ENCODE measurements around the gene PXDN.

PXDN gene

GRCh38 chr2:1590596-1591460, 153.5 kb downstream of the PXDN start:
- no peak for DNase-seq
- Mint-ChIP-seq H3K4me1 (peaks cover 3% of the 10 kb centered on the region), H3K27me3 (peaks cover 15% of the 10 kb centered on the region), H3K27ac (no peak overlapping the region), H3K4me3 (no peak overlapping the region), H3K9me3 (no peaks in the 10 kb centered on the region), H3K36me3 (ENCODE audit: low read depth) (no peaks in the 10 kb centered on the region)
- ATAC-seq, result no peak

- Mint-ChIP-seq H3K36me3 (ENCODE audit: low read depth) (no peaks in the 10 kb centered on the region), H3K27me3 (peaks cover 15% of the 10 kb centered on the region), H3K27ac (no peak overlapping the region), H3K9me3 (no peaks in the 10 kb centered on the region), H3K4me3 (no peak overlapping the region), H3K4me1 (peaks cover 2% of the 10 kb centered on the region)
- DNase-seq (no peak), ATAC-seq (no peak)
Observed at GRCh38 chr2:1588978-1589621, 155.2 kb downstream of the PXDN start.

GRCh38 chr2:1588051-1588977, 156.0 kb downstream of the PXDN start:
- Mint-ChIP-seq H3K27me3 (peaks cover 16% of the 10 kb centered on the region), H3K27ac (no peak overlapping the region), H3K4me1 (no peaks in the 10 kb centered on the region), H3K9me3 (no peaks in the 10 kb centered on the region), H3K36me3 (ENCODE audit: low read depth) (no peaks in the 10 kb centered on the region), H3K4me3 (no peak overlapping the region)
- ATAC-seq (no peak), DNase-seq (no peak)

GRCh38 chr2:1586923-1587840, 157.1 kb downstream of the PXDN start:
- Mint-ChIP-seq H3K4me1 (no peaks in the 10 kb centered on the region), H3K27me3 (peaks cover 21% of the 10 kb centered on the region), H3K4me3 (no peak overlapping the region), H3K36me3 (ENCODE audit: low read depth) (no peaks in the 10 kb centered on the region), H3K27ac (no peak overlapping the region), H3K9me3 (no peaks in the 10 kb centered on the region)
- no peak for DNase-seq
- no peak for ATAC-seq

- H3K4me1 Mint-ChIP-seq, result no peaks in the 10 kb centered on the region
- no peak for ATAC-seq
Observed at GRCh38 chr2:1586251-1586922, 157.9 kb downstream of the PXDN start.

GRCh38 chr2:1585635-1586034, 158.7 kb downstream of the PXDN start:
- H3K4me1 Mint-ChIP-seq, result no peaks in the 10 kb centered on the region
- peaks cover 15% of the 10 kb centered on the region for H3K27me3 Mint-ChIP-seq
- H3K4me3 Mint-ChIP-seq, result no peak overlapping the region
- H3K9me3 Mint-ChIP-seq, result no peaks in the 10 kb centered on the region
- DNase-seq (no peak), ATAC-seq (no peak)
- H3K36me3 Mint-ChIP-seq (ENCODE audit: low read depth), result no peaks in the 10 kb centered on the region
- H3K27ac Mint-ChIP-seq, result no peak overlapping the region

More at GRCh38 chr2:1586251-1586922, 157.9 kb downstream of the PXDN start:
- no peak overlapping the region for H3K27ac Mint-ChIP-seq
- H3K36me3 Mint-ChIP-seq (ENCODE audit: low read depth), result no peaks in the 10 kb centered on the region
- DNase-seq, result no peak
- peaks cover 22% of the 10 kb centered on the region for H3K27me3 Mint-ChIP-seq
- H3K9me3 Mint-ChIP-seq, result no peaks in the 10 kb centered on the region
- no peak overlapping the region for H3K4me3 Mint-ChIP-seq

GRCh38 chr2:1584691-1585485, 159.4 kb downstream of the PXDN start:
- no peak for ATAC-seq
- no peak for DNase-seq
- no peaks in the 10 kb centered on the region for H3K9me3 Mint-ChIP-seq
- no peaks in the 10 kb centered on the region for H3K4me1 Mint-ChIP-seq
- peaks cover 10% of the 10 kb centered on the region for H3K27me3 Mint-ChIP-seq
- H3K27ac Mint-ChIP-seq, result no peak overlapping the region
- no peak overlapping the region for H3K4me3 Mint-ChIP-seq
- no peaks in the 10 kb centered on the region for H3K36me3 Mint-ChIP-seq (ENCODE audit: low read depth)

- Mint-ChIP-seq H3K4me3 (no peak overlapping the region), H3K36me3 (ENCODE audit: low read depth) (no peaks in the 10 kb centered on the region), H3K4me1 (no peaks in the 10 kb centered on the region), H3K9me3 (no peaks in the 10 kb centered on the region), H3K27me3 (peaks cover 8% of the 10 kb centered on the region), H3K27ac (no peak overlapping the region)
- no peak for ATAC-seq
- DNase-seq, result no peak
Observed at GRCh38 chr2:1584051-1584531, 160.2 kb downstream of the PXDN start.

GRCh38 chr2:1582891-1583341, 161.4 kb downstream of the PXDN start:
- peaks cover 8% of the 10 kb centered on the region for H3K27me3 Mint-ChIP-seq
- DNase-seq (no peak), ATAC-seq (no peak)
- H3K4me3 Mint-ChIP-seq, result no peak overlapping the region
- H3K4me1 Mint-ChIP-seq, result no peaks in the 10 kb centered on the region
- H3K36me3 Mint-ChIP-seq (ENCODE audit: low read depth), result no peaks in the 10 kb centered on the region
- no peaks in the 10 kb centered on the region for H3K9me3 Mint-ChIP-seq
- no peak overlapping the region for H3K27ac Mint-ChIP-seq

- H3K36me3 Mint-ChIP-seq (ENCODE audit: low read depth), result no peaks in the 10 kb centered on the region
- no peak overlapping the region for H3K4me3 Mint-ChIP-seq
- no peak for ATAC-seq
- H3K4me1 Mint-ChIP-seq, result no peaks in the 10 kb centered on the region
- DNase-seq, result no peak
- H3K27ac Mint-ChIP-seq, result no peak overlapping the region
- H3K27me3 Mint-ChIP-seq, result peaks cover 8% of the 10 kb centered on the region
- H3K9me3 Mint-ChIP-seq, result no peaks in the 10 kb centered on the region
Observed at GRCh38 chr2:1581965-1582625, 162.2 kb downstream of the PXDN start.

All from activated naive CD8-positive, alpha-beta T cell treated with anti-CD3 and anti-CD28 coated beads, Interleukin-2, amount 50 U/mL, for 24 hours (primary cell).